HepG2 (cell line): ENCODE results near the gene ENTREP3. TPM values are rescaled to one million over a fixed set of nuclear protein-coding genes. Genes with fewer than 3 reads are reported as not detected.

Source experiments
- AGO1 ChIP-seq: fragments of 200-400 bp; formaldehyde crosslinking; IDR thresholded peaks from 2 replicates; pipeline ENCODE4 v1.6.1; 2017; ENCODE audit warnings: mild to moderate bottlenecking, low read depth, low read length, moderate library complexity; ENCODE audit not compliant: poor library complexity, severe bottlenecking
- CREM ChIP-seq, 2 experiments: sonication (generic) in 1 of 2; formaldehyde crosslinking in 1 of 2; IDR thresholded peaks; 2 replicates each; pipeline versions ENCODE4 v1.4.0 to v1.6.1; 2016 to 2020; ENCODE audit warnings: antibody characterized with exemption in 1 of 2, mild to moderate bottlenecking in 1 of 2, missing genetic modification reagents in 1 of 2
- GTF3A ChIP-seq: sonication (generic); formaldehyde crosslinking; conservative IDR thresholded peaks from 2 replicates; pipeline ENCODE4 v1.4.0; 2020; ENCODE audit warnings: mild to moderate bottlenecking, missing genetic modification reagents
- KDM5B ChIP-seq: sonication (generic); formaldehyde crosslinking; IDR thresholded peaks from 2 replicates; pipeline ENCODE4 v1.4.0; 2020; ENCODE audit warnings: missing genetic modification reagents, mild to moderate bottlenecking, borderline replicate concordance
- MAFF ChIP-seq: IDR thresholded peaks from 2 replicates; pipeline ENCODE4 v1.6.1; 2011; ENCODE audit warnings: low read depth, low read length, improper control_type of control experiment
- PTBP1 ChIP-seq: fragments of 200-400 bp; formaldehyde crosslinking; IDR thresholded peaks from 2 replicates; pipeline ENCODE4 v1.6.1; 2018; ENCODE audit warnings: low read length, low read depth; ENCODE audit not compliant: poor library complexity, severe bottlenecking
- SMYD3 ChIP-seq: sonication (generic); formaldehyde crosslinking; IDR thresholded peaks from 2 replicates; pipeline ENCODE4 v1.8.1; 2023; ENCODE audit warnings: mild to moderate bottlenecking, missing genetic modification reagents
- SP4 ChIP-seq: sonication (generic); formaldehyde crosslinking; IDR thresholded peaks from 2 replicates; pipeline ENCODE4 v1.8.1; 2023; ENCODE audit warnings: mild to moderate bottlenecking, missing genetic modification reagents
- ZNF354B ChIP-seq: sonication (generic); formaldehyde crosslinking; IDR thresholded peaks from 2 replicates; pipeline ENCODE4 v1.8.0; 2022; ENCODE audit warnings: mild to moderate bottlenecking, missing genetic modification reagents
- ZNF619 ChIP-seq: sonication (generic); formaldehyde crosslinking; IDR thresholded peaks from 2 replicates; pipeline ENCODE4 v1.4.0; 2020; ENCODE audit warnings: mild to moderate bottlenecking, missing genetic modification reagents
- ZNF644 ChIP-seq: IDR thresholded peaks from 2 replicates; pipeline ENCODE4 v1.6.1; 2016; ENCODE audit warnings: low read depth
- ZNF83 ChIP-seq: sonication (generic); formaldehyde crosslinking; IDR thresholded peaks from 2 replicates; pipeline ENCODE4 v1.4.0; 2020; ENCODE audit warnings: missing genetic modification reagents, mild to moderate bottlenecking, borderline replicate concordance
- polyA plus RNA-seq, 8 experiments: library from polyadenylated mRNA; depleted of rRNA in 3 of 8; stranded (reverse) in 7 of 8; unstranded in 1 of 8; fragments of >200 nt; fragmentation: Illumina TruSeq in 4 of 8; extraction: Trizol in 4 of 8; gene quantifications; 2 replicates each; pipeline versions ENCODE4 v1.2.1 to v1.2.3, GENCODE V29; 2011 to 2016; ENCODE audit warnings: low read depth in 4 of 8, missing spikeins in 1 of 8, mixed read lengths in 1 of 8; ENCODE audit not compliant: insufficient read depth in 1 of 8
- total RNA-seq, 5 experiments: library from RNA; depleted of rRNA; stranded (reverse); fragments of >200 nt; fragmentation: Illumina TruSeq; extraction: Trizol; gene quantifications; 2 replicates each; pipeline ENCODE4 v1.2.3, GENCODE V29; 2016; ENCODE audit warnings: low read depth in 1 of 5
- TF ChIP-seq, protein P1 (sequence below): sonication (generic); formaldehyde crosslinking; IDR thresholded peaks from 2 replicates; pipeline ENCODE4 v1.5.1; 2020; ENCODE audit warnings: mild to moderate bottlenecking, missing genetic modification reagents, moderate library complexity
- TF ChIP-seq, protein P2 (sequence below): sonication (generic); formaldehyde crosslinking; IDR thresholded peaks from 2 replicates; pipeline ENCODE4 v1.9.0; 2021; ENCODE audit warnings: missing genetic modification reagents, borderline replicate concordance
- TF ChIP-seq, protein P3 (sequence below): sonication (generic); formaldehyde crosslinking; IDR thresholded peaks from 2 replicates; pipeline ENCODE4 v1.8.0; 2022; ENCODE audit warnings: mild to moderate bottlenecking, missing genetic modification reagents, borderline replicate concordance
- TF ChIP-seq, protein P4 (sequence below): sonication (generic); formaldehyde crosslinking; conservative IDR thresholded peaks from 2 replicates; pipeline ENCODE4 v1.5.0; 2020; ENCODE audit warnings: missing genetic modification reagents
- TF ChIP-seq, protein P5 (sequence below): sonication (generic); formaldehyde crosslinking; IDR thresholded peaks from 2 replicates; pipeline ENCODE4 v1.4.0; 2020; ENCODE audit warnings: mild to moderate bottlenecking, missing genetic modification reagents
- TF ChIP-seq, protein P6 (sequence below): sonication (generic); formaldehyde crosslinking; IDR thresholded peaks from 2 replicates; pipeline ENCODE4 v1.8.1; 2023; ENCODE audit warnings: mild to moderate bottlenecking, inconsistent platforms, moderate library complexity, missing genetic modification reagents, borderline replicate concordance

The ENTREP3 gene
- total and polyA plus RNA-seq, 2 of the 13 experiments (the other 11 are each of a cell fraction or from before 2014, with no cell fraction given): 4.1 to 9.9 TPM

DNA sequence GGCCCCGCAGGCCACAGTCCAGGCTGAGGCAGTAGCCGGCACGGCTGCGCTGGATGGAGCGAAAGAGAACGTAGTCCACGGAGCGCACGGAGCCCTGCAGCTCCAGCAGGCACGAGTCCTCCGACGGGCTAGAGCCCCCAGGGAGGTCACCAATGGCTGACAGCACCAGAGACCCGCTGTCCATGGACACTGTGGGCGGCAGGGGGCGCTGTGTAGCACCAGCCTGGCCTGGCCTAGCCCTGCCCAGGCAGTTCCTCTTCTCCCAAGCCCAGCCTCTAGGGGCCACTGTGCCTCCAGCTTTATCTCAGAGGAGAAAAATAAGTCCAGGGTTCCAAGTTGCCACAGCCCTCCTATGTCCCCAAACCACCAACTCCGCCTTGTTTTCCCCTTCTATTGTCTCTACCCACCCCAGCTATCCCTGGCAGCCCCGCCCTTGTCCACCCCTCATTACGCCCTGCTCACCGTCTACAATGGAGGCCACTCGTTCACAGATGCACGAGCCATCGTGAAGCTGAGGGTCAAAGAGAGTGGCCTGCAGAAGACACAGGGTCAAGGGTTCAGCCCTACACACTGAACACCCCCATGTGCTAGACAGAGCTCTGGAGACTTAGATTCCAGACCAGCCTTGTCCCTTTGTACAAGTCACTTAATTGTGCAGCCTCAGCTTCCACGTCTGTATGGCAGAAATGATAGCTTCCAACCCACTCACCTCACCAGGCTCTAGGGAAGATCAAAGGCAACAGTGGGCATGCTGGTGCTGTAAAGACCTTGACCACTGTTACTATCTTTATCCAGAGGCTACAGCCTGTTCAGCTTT, 4.4 kb downstream of the ENTREP3 start (continued):
- TF ChIP-seq, protein P1, sequence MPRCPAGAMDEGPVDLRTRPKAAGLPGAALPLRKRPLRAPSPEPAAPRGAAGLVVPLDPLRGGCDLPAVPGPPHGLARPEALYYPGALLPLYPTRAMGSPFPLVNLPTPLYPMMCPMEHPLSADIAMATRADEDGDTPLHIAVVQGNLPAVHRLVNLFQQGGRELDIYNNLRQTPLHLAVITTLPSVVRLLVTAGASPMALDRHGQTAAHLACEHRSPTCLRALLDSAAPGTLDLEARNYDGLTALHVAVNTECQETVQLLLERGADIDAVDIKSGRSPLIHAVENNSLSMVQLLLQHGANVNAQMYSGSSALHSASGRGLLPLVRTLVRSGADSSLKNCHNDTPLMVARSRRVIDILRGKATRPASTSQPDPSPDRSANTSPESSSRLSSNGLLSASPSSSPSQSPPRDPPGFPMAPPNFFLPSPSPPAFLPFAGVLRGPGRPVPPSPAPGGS (CRISPR knock-in tag): no peak
- TF ChIP-seq, protein P2, sequence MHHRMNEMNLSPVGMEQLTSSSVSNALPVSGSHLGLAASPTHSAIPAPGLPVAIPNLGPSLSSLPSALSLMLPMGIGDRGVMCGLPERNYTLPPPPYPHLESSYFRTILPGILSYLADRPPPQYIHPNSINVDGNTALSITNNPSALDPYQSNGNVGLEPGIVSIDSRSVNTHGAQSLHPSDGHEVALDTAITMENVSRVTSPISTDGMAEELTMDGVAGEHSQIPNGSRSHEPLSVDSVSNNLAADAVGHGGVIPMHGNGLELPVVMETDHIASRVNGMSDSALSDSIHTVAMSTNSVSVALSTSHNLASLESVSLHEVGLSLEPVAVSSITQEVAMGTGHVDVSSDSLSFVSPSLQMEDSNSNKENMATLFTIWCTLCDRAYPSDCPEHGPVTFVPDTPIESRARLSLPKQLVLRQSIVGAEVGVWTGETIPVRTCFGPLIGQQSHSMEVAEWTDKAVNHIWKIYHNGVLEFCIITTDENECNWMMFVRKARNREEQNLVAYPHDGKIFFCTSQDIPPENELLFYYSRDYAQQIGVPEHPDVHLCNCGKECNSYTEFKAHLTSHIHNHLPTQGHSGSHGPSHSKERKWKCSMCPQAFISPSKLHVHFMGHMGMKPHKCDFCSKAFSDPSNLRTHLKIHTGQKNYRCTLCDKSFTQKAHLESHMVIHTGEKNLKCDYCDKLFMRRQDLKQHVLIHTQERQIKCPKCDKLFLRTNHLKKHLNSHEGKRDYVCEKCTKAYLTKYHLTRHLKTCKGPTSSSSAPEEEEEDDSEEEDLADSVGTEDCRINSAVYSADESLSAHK: no peak
- peak; percentile 68 for TF ChIP-seq SP4 (CRISPR knock-in tag)
- TF ChIP-seq, protein P3, sequence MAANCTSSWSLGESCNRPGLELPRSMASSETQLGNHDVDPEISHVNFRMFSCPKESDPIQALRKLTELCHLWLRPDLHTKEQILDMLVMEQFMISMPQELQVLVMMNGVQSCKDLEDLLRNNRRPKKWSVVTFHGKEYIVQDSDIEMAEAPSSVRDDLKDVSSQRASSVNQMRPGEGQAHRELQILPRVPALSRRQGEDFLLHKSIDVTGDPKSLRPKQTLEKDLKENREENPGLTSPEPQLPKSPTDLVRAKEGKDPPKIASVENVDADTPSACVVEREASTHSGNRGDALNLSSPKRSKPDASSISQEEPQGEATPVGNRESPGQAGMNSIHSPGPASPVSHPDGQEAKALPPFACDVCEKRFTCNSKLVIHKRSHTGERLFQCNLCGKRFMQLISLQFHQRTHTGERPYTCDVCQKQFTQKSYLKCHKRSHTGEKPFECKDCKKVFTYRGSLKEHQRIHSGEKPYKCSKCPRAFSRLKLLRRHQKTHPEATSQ (CRISPR knock-in tag): no peak; the same call in 1 of the 2 replicates
- 0 out of 2 replicates have a peak, but pooled peaks have one; percentile 20 for TF ChIP-seq KDM5B (CRISPR knock-in tag)
- peak; percentile 5; the same call in 1 of the 2 replicates for TF ChIP-seq MAFF
- no peak for TF ChIP-seq ZNF354B (CRISPR knock-in tag)
- 0 out of 2 replicates have a peak, but pooled peaks have one; percentile 45 for TF ChIP-seq SMYD3 (CRISPR knock-in tag)
- TF ChIP-seq ZNF619 (CRISPR knock-in tag): peak; percentile 81; the same call in 1 of the 2 replicates
- TF ChIP-seq, protein P4, sequence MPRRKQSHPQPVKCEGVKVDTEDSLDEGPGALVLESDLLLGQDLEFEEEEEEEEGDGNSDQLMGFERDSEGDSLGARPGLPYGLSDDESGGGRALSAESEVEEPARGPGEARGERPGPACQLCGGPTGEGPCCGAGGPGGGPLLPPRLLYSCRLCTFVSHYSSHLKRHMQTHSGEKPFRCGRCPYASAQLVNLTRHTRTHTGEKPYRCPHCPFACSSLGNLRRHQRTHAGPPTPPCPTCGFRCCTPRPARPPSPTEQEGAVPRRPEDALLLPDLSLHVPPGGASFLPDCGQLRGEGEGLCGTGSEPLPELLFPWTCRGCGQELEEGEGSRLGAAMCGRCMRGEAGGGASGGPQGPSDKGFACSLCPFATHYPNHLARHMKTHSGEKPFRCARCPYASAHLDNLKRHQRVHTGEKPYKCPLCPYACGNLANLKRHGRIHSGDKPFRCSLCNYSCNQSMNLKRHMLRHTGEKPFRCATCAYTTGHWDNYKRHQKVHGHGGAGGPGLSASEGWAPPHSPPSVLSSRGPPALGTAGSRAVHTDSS (CRISPR knock-in tag): no peak
- TF ChIP-seq, protein P5, sequence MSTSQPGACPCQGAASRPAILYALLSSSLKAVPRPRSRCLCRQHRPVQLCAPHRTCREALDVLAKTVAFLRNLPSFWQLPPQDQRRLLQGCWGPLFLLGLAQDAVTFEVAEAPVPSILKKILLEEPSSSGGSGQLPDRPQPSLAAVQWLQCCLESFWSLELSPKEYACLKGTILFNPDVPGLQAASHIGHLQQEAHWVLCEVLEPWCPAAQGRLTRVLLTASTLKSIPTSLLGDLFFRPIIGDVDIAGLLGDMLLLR (CRISPR knock-in tag): 0 out of 2 replicates have a peak, but pooled peaks have one; percentile 58
- no peak for TF ChIP-seq ZNF644 (CRISPR knock-in tag)
- TF ChIP-seq, protein P6, sequence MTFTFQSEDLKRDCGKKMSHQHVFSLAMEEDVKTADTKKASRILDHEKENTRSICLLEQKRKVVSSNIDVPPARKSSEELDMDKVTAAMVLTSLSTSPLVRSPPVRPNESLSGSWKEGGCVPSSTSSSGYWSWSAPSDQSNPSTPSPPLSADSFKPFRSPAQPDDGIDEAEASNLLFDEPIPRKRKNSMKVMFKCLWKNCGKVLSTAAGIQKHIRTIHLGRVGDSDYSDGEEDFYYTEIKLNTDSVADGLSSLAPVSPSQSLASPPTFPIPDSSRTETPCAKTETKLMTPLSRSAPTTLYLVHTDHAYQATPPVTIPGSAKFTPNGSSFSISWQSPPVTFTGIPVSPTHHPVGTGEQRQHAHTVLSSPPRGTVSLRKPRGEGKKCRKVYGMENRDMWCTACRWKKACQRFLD (CRISPR knock-in tag): 0 out of 2 replicates have a peak, but pooled peaks have one; percentile 43
- no peak for TF ChIP-seq PTBP1
- TF ChIP-seq CREM (IDR thresholded peaks at IDR 0.05): no peak
- no peak for TF ChIP-seq CREM (CRISPR knock-in tag; IDR thresholded peaks at IDR 0.05)
- no peak for TF ChIP-seq AGO1
- no peak for TF ChIP-seq ZNF83 (CRISPR knock-in tag)
- TF ChIP-seq GTF3A (CRISPR knock-in tag): no peak
